Esophagus squamous epithelium (tissue), 5 donors: ENCODE measurements around the gene RASAL2. TPM values are rescaled to one million over a fixed set of nuclear protein-coding genes. Genes with fewer than 3 reads are reported as not detected.

Source experiments
- DNase-seq: peaks from one replicate; lab custom pipeline; 2025; lab: John Stamatoyannopoulos, UW
- H3K27ac ChIP-seq, 4 donors: fragments of 200-600 bp; sonication (generic); one replicate each; pipeline ENCODE4 v1.5.1; 2016 to 2019; ENCODE audit warnings: mild to moderate bottlenecking in 1 of 4
- H3K27me3 ChIP-seq, 4 donors: fragments of 200-600 bp; sonication (generic); 1 replicate in 3 of 4; 2 replicates in 1 of 4; pipeline versions ENCODE4 v1.5.1 to v1.6.0; 2017 to 2021; ENCODE audit warnings: antibody characterized with exemption in 1 of 4
- H3K36me3 ChIP-seq, 3 donors: fragments of 200-600 bp; sonication (generic); one replicate each; pipeline ENCODE4 v1.5.1; 2016 to 2019
- H3K4me1 ChIP-seq, 3 donors: fragments of 200-600 bp; sonication (generic); one replicate each; pipeline ENCODE4 v1.5.1; 2017 to 2019
- H3K4me3 ChIP-seq, 4 donors: fragments of 200-600 bp; sonication (generic); 1 replicate in 3 of 4; 2 replicates in 1 of 4; pipeline ENCODE4 v1.5.1; 2016 to 2019; ENCODE audit warnings: mild to moderate bottlenecking in 2 of 4, moderate library complexity in 1 of 4
- H3K9me3 ChIP-seq, 3 donors: fragments of 200-600 bp; sonication (generic); one replicate each; pipeline ENCODE4 v1.5.1; 2016 to 2019
- POLR2A ChIP-seq, 4 donors: fragments of 450-650 bp; IDR thresholded peaks; one replicate each; pipeline ENCODE4 v1.6.1; 2017; ENCODE audit warnings: antibody characterized with exemption in 4 of 4, mild to moderate bottlenecking in 4 of 4, moderate library complexity in 3 of 4
- WGBS, 2 donors: methylation state at CpG; one replicate each; pipeline ENCODE4 v1.1.5; 2018; 5-methylcytosine and 5-hydroxymethylcytosine counted together
- intact Hi-C: fragments of 100-400 bp; cut with DNase I; formaldehyde crosslinking; loops from one replicate; pipeline ENCODE4 v1.15.0; 2022
- total RNA-seq, 4 donors: library from RNA; depleted of rRNA; stranded (reverse); fragments of >200 nt; gene quantifications; one replicate each; pipeline ENCODE4 v1.1.0, GENCODE V29; 2016
- TF ChIP-seq, protein P1 (sequence below), 6 experiments: fragments of 450-650 bp in 4 of 6; fragments of 200-600 bp in 2 of 6; sonication (generic) in 2 of 6; IDR thresholded peaks; one replicate each; pipeline ENCODE4 v1.5.1; 2016 to 2019; ENCODE audit warnings: antibody characterized with exemption in 6 of 6, mild to moderate bottlenecking in 4 of 6, moderate library complexity in 4 of 6
- donor health status: DM: yes; HTN: yes; CAD: no.

Gene RASAL2
- total RNA-seq, 4 donors from 2014 or later = 20.4 to 29.8 (median 25.5) TPM

DNA sequence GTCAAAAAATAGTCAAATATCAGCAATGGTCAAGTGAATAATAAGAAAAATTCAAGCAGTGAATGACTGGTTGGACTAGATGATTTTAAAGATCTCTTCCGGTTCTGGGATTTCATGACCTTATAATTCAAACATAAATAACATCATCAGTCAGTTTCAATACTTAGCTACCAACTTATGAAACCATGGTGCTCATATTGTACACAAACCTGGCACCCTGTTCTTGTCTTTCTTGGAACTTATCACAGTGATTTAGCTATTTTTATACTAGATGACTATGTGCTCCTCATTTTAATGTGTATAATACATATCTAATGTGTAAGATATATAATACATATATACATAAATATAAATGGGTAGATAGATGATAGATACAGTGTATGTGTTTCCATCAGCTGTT is 245.9 kb downstream of the RASAL2 start:
- 44 to 64% methylated on average over 1 of the region's 1 CpG for WGBS, 2 donors
- Histone ChIP-seq H3K27ac (peak overlapping the region in 2 of 4 donors; percentile 82 to 85), H3K36me3 (no peaks in the 10 kb centered on the region), H3K4me3 (peak overlapping the region in 2 of 4 donors; percentile 35 to 38), H3K4me1 (peaks cover 3 to 50% (median 8%) of the 10 kb centered on the region in 3 donors), H3K9me3 (no peaks in the 10 kb centered on the region), H3K27me3 (no peaks in the 10 kb centered on the region)
- no peak for TF ChIP-seq POLR2A (IDR thresholded peaks at IDR 0.05)
- TF ChIP-seq, protein P1, sequence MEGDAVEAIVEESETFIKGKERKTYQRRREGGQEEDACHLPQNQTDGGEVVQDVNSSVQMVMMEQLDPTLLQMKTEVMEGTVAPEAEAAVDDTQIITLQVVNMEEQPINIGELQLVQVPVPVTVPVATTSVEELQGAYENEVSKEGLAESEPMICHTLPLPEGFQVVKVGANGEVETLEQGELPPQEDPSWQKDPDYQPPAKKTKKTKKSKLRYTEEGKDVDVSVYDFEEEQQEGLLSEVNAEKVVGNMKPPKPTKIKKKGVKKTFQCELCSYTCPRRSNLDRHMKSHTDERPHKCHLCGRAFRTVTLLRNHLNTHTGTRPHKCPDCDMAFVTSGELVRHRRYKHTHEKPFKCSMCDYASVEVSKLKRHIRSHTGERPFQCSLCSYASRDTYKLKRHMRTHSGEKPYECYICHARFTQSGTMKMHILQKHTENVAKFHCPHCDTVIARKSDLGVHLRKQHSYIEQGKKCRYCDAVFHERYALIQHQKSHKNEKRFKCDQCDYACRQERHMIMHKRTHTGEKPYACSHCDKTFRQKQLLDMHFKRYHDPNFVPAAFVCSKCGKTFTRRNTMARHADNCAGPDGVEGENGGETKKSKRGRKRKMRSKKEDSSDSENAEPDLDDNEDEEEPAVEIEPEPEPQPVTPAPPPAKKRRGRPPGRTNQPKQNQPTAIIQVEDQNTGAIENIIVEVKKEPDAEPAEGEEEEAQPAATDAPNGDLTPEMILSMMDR (IDR thresholded peaks at IDR 0.05) = no peak
- DNase-seq = no peak
- intact Hi-C loops = no loop called here

DNA sequence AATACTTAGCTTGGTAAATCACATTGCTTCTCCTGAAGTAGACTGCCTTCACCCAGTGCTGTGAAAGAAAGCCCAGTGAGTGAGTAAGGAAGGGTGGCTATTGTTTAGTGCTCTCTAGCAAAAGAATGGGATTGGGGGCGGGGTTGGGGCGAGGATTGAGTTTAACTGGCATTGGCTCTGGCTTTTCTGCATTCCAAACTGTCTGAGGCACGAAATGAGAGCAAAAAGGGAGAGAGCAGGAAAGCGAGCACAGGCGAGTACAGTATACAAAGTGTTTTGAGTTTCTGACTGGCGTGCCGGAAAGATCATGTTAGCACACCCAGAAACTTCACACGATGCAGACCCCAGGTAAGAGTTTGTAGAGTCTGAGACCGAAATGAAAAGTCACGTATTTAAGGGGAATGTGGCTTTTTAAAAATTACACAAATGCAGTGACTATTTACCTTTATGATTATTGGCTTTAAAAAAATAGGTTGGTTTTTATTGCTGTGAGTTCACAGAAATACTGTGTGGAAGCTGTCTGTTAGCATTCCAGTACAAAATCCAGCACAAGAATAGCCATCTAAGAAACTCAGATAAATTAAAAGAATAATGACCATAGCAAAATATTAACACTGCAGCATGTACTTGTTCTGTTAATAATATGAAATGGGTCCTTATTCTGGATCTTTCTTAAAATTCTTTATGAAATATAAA is 247.5 kb downstream of the RASAL2 start:
- Histone ChIP-seq H3K36me3 (no peaks in the 10 kb centered on the region), H3K9me3 (no peaks in the 10 kb centered on the region), H3K4me3 (peak overlapping the region; percentile 11 to 56 (median 36)), H3K27me3 (no peaks in the 10 kb centered on the region), H3K4me1 (peaks cover 9 to 64% (median 15%) of the 10 kb centered on the region in 3 donors), H3K27ac (peak overlapping the region; percentile 69 to 85 (median 77))
- intact Hi-C loops = no loop called here
- no peak for DNase-seq
- TF ChIP-seq POLR2A (IDR thresholded peaks at IDR 0.05) = peak in 2 of 4 donors; percentile 42 to 57
- TF ChIP-seq, protein P1 (IDR thresholded peaks at IDR 0.05) = no peak
- 12 to 22% methylated on average over 10 of the region's 10 CpGs for WGBS, 2 donors

DNA sequence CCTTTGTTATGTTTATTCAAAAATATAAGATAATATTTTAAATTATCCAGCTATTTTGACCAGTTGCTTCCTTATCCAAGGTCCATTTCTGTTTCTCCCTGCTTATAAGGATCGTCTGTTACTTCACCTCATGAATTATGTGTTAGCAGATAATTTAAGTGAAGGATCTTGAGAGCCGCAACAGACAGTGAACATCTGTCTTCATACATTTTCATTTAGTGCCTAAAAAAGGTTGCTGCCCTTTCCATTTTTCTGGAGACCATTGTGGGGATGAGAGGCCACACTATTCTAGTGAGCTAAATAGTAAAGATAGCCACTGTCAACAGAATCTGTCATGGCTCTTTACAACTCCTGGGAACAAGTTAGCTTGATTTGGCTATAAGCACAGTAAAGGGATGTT is 248.8 kb downstream of the RASAL2 start:
- peaks cover 9 to 64% (median 15%) of the 10 kb centered on the region in 3 donors for H3K4me1 ChIP-seq
- no peak for DNase-seq
- H3K36me3 ChIP-seq = no peaks in the 10 kb centered on the region
- H3K4me3 ChIP-seq = peak overlapping the region in 2 of 4 donors; percentile 35 to 38
- peak overlapping the region; percentile 16 to 85 (median 64) for H3K27ac ChIP-seq
- no peaks in the 10 kb centered on the region for H3K27me3 ChIP-seq
- TF ChIP-seq, protein P1 (IDR thresholded peaks at IDR 0.05) = no peak
- TF ChIP-seq POLR2A (IDR thresholded peaks at IDR 0.05) = no peak
- H3K9me3 ChIP-seq = no peaks in the 10 kb centered on the region
- 77 to 91% methylated on average over 2 of the region's 2 CpGs for WGBS, 2 donors
- intact Hi-C loops = no loop called here

DNA sequence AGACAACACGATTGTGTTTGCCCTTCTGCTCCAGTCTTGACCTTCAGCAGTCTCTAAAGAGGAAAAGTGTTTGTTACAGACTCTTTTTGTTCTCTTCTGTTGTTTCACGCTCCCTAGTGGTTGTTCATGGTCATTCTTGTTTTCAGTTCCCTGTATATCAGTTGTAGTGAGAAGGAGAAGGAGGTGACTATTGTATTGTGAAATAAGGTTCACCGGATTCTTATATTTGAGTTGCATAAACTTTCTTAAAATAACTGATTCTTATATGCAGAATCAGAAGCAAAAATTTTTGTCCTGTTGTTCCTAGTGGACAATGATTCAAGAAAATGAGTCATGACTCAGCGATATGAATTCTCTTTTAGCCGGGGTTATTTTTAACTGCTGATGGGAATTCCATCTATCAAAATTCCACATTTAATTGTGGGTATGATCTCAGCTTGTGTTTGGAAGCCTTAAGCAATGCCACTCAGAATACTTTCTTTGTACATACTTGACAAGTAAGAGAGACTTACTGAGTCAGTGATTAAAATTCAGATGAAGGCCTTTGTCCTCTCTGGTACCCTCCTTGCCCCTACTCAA is 250.7 kb downstream of the RASAL2 start:
- WGBS, 2 donors = 11 to 13% methylated on average over 5 of the region's 5 CpGs

More for the DNA sequence above, 250.7 kb downstream of the RASAL2 start:
- peak overlapping the region in 1 of 4 donors; percentile 0 for H3K4me3 ChIP-seq
- no peaks in the 10 kb centered on the region for H3K9me3 ChIP-seq
- TF ChIP-seq, protein P1 (IDR thresholded peaks at IDR 0.05) = peak in 5 of 6 experiments; percentile 36 to 71 (median 42)
- TF ChIP-seq POLR2A (IDR thresholded peaks at IDR 0.05) = no peak
- H3K36me3 ChIP-seq = no peaks in the 10 kb centered on the region
- H3K27me3 ChIP-seq = no peaks in the 10 kb centered on the region
- intact Hi-C loops = no loop called here
- H3K4me1 ChIP-seq = peaks cover 9 to 61% (median 15%) of the 10 kb centered on the region in 3 donors
- no peak for DNase-seq
- peak overlapping the region; percentile 15 to 85 (median 66) for H3K27ac ChIP-seq
